ENCODE measurements around the gene ZNF143.

GRCh38 chr11:9518835-9519410, 58.1 kb downstream of the ZNF143 start:
- TF ChIP-seq POLR2A (IDR thresholded peaks at IDR 0.05; ENCODE audit: low read depth, low read length) (no peak), TAF1 (IDR thresholded peaks at IDR 0.05; ENCODE audit: borderline replicate concordance, low read depth, low read length) (no peak)

Data from GM12892 (cell line).